Thoracic aorta (tissue), 2 donors: ENCODE data around the gene KANSL1L. TPM values are rescaled to one million over a fixed set of nuclear protein-coding genes. Genes with fewer than 3 reads are reported as not detected.
A peak's percentile ranks its signal among the peaks of the same experiment; 100 is the strongest.

Source experiments
- ATAC-seq: fragments of 150-250 bp; one replicate; pipeline ENCODE4 v1.8.0; 2017; ENCODE audit warnings: low read depth; ENCODE audit not compliant: insufficient number of reproducible peaks, low FRiP score
- DNase-seq: peaks from one replicate; pipeline ENCODE4 v3.0.0-alpha.2; 2020; ENCODE audit warnings: low spot score
- H3K27ac ChIP-seq, 2 donors: fragments of 200-600 bp; sonication (generic); 1 replicate in 1 of 2; 2 replicates in 1 of 2; pipeline ENCODE4 v1.5.1; 2016; ENCODE audit warnings: mild to moderate bottlenecking in 2 of 2, moderate library complexity in 2 of 2
- H3K27me3 ChIP-seq: fragments of 200-600 bp; sonication (generic); replicated peaks from 2 replicates; pipeline ENCODE4 v1.6.0; 2016; ENCODE audit warnings: mild to moderate bottlenecking; ENCODE audit not compliant: insufficient read depth
- H3K36me3 ChIP-seq: fragments of 200-600 bp; sonication (generic); one replicate; pipeline ENCODE4 v1.5.1; 2016
- H3K4me1 ChIP-seq, 2 donors: fragments of 200-600 bp; sonication (generic); 1 replicate in 1 of 2; 2 replicates in 1 of 2; pipeline versions ENCODE4 v1.5.1 to v1.6.0; 2016; ENCODE audit warnings: low read depth in 2 of 2, mild to moderate bottlenecking in 1 of 2; ENCODE audit not compliant: control insufficient read depth in 1 of 2
- H3K4me3 ChIP-seq: fragments of 200-600 bp; sonication (generic); 2 replicates; pipeline ENCODE4 v1.5.1; 2016; ENCODE audit warnings: mild to moderate bottlenecking
- H3K9me3 ChIP-seq: fragments of 200-600 bp; sonication (generic); 2 replicates; pipeline ENCODE4 v1.5.1; 2016
- total RNA-seq, 2 donors: library from RNA; depleted of rRNA; stranded (reverse); fragments of >200 nt; gene quantifications; one replicate each; pipeline versions ENCODE4 v1.1.0 to v1.2.3, GENCODE V29; 2016
- TF ChIP-seq, protein P1 (sequence below): fragments of 200-600 bp; sonication (generic); IDR thresholded peaks from one replicate; pipeline ENCODE4 v1.5.1; 2019; ENCODE audit warnings: antibody characterized with exemption

The KANSL1L gene
- total RNA-seq, 2 donors from 2014 or later: 35.1 to 77.2 TPM

DNA sequence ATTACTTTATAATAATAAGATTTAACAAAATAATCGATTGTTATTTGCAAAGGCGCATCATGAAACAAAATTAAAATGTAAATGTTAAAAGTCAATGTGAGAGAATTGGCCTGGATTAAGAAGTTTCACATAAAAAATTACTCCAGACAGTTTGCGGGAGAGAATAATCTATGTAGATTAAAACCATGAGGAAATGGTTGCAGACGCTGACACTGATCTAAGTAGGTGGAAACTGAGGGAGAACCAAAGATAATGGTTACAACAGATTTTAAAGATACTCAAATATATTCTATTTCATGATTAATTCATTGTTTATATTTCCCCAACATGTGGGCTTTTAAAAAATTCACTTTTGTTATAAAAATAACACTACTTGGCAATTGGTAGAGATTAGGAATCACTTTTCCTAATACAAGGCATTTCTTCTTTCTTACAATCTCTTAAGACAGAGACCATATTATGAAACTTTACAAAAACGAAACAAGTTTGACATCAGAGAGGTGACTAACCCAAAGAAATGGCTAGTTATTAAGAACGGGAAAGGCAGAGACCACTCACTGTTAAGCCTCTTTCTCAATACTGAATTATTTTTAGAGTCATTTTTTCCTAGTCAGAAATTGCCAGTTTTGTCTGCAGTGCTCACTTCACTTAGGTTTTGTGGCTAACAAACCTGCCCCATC lies 1.6 kb downstream of the KANSL1L start:
- Histone ChIP-seq H3K27ac (peak overlapping the region; percentile 88 to 99), H3K4me1 (peaks cover 17 to 43% of the 10 kb centered on the region in 2 donors), H3K4me3 (peak overlapping the region; percentile 76), H3K27me3 (no peaks in the 10 kb centered on the region), H3K9me3 (no peaks in the 10 kb centered on the region), H3K36me3 (no peaks in the 10 kb centered on the region)
- ATAC-seq (peak; percentile 24), DNase-seq (no peak)
- TF ChIP-seq, protein P1, sequence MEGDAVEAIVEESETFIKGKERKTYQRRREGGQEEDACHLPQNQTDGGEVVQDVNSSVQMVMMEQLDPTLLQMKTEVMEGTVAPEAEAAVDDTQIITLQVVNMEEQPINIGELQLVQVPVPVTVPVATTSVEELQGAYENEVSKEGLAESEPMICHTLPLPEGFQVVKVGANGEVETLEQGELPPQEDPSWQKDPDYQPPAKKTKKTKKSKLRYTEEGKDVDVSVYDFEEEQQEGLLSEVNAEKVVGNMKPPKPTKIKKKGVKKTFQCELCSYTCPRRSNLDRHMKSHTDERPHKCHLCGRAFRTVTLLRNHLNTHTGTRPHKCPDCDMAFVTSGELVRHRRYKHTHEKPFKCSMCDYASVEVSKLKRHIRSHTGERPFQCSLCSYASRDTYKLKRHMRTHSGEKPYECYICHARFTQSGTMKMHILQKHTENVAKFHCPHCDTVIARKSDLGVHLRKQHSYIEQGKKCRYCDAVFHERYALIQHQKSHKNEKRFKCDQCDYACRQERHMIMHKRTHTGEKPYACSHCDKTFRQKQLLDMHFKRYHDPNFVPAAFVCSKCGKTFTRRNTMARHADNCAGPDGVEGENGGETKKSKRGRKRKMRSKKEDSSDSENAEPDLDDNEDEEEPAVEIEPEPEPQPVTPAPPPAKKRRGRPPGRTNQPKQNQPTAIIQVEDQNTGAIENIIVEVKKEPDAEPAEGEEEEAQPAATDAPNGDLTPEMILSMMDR: no peak

DNA sequence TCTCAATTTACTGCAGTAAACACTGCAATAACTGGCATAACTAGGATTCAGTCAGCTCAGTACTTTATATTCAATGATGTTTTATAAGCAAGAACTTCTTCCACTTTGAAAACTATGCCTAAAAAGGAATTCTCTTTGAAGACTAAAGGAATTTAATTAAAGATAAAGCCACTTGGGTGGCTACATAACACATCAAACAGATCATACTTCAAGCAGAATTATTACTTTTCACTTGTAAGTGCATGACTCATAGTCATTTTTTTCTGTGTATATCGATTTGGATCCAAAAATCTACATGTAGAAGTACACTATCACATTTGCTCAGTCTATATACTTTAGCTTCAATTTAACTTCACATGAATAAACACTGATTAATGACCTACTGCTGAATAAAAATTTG lies 4.0 kb downstream of the KANSL1L start:
- H3K4me1 ChIP-seq: peaks cover 28 to 48% of the 10 kb centered on the region in 2 donors
- TF ChIP-seq, protein P1: no peak
- no peaks in the 10 kb centered on the region for H3K36me3 ChIP-seq
- DNase-seq (no peak), ATAC-seq (no peak)
- H3K27ac ChIP-seq: peak overlapping the region; percentile 88 to 99
- H3K9me3 ChIP-seq: no peaks in the 10 kb centered on the region
- H3K4me3 ChIP-seq: peak overlapping the region; percentile 1
- no peaks in the 10 kb centered on the region for H3K27me3 ChIP-seq

DNA sequence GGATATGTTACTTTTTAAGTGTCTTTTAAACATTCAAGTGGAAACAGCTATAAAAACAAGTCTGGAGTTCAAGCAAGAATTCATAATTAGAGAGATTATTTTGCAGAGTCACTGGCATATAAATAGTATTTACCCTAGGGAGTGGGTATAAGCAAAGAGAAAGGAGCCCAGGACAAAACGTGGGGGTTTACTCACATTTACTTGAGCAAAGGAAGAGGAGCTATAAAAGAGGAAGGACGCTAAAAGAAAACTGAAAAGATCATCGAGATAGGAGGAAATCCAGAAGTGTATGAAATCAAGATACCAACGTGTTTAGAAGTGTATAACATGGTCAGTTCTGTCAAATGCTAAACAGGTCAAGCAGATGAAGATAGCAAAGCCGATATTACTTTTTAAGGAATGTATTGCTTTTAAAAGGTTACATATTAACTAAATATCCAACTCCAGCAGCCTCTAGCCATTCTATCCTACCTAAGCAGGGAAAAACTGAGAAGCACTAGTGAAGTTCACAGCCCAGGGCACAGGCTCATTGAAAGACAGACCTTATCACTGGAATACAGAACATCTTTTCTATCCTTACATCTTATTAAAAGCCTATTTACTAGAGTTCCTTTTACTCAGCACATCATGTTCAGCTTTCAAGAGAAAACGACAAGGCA lies 8.6 kb downstream of the KANSL1L start:
- peak overlapping the region; percentile 45 to 65 for H3K27ac ChIP-seq

DNA sequence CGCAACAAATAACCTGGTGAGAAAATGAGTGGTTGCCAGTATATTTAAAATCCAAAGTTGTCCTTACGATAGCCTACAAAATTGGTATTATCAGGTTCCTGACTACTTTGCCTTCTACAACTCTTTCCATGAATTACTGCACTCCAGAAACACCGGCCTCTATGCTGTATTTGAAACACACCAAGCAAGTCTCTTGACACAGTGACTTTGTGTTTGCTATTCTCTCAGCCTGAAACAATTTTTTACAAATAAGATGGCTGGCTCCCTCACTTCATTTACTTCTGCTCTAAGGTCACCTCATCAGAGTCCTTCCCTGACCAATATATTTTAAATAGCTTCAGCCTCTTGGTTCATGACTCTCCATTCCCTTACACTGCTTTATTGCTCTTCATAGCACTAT lies 12.2 kb downstream of the KANSL1L start:
- H3K36me3 ChIP-seq: peaks cover 4% of the 10 kb centered on the region
- no peak for ATAC-seq
- H3K9me3 ChIP-seq: no peaks in the 10 kb centered on the region
- no peak for DNase-seq
- TF ChIP-seq, protein P1: no peak
- H3K27ac ChIP-seq: no peak overlapping the region
- peaks cover 8 to 17% of the 10 kb centered on the region in 2 donors for H3K4me1 ChIP-seq
- no peak overlapping the region for H3K4me3 ChIP-seq
- H3K27me3 ChIP-seq: no peaks in the 10 kb centered on the region

More for the DNA sequence above, 8.6 kb downstream of the KANSL1L start:
- ATAC-seq (no peak), DNase-seq (no peak)
- Histone ChIP-seq H3K36me3 (no peaks in the 10 kb centered on the region), H3K27me3 (no peaks in the 10 kb centered on the region), H3K4me3 (peak overlapping the region; percentile 17), H3K4me1 (peaks cover 20 to 36% of the 10 kb centered on the region in 2 donors), H3K9me3 (no peaks in the 10 kb centered on the region)
- TF ChIP-seq, protein P1: no peak

DNA sequence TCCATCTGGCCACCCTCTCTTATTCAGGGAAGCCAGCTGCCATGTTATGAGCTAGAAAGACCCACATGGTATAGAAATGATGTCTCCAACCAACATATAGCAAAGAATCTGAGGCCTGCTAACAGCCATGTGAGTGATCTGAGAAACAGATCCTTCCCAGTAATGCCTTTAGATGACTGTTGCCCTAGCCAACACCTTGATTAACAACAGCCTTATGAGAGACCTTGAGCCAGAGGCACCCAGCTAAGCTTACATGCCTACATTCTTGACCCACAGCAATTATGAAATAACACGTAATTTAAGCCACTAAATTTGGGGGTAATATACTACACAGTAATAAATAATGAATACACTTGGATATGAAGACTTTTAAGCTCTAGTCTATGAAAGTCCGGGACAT lies 13.0 kb downstream of the KANSL1L start:
- DNase-seq (no peak), ATAC-seq (no peak)
- H3K36me3 ChIP-seq: peaks cover 4% of the 10 kb centered on the region
- H3K27me3 ChIP-seq: no peaks in the 10 kb centered on the region
- TF ChIP-seq, protein P1: no peak
- H3K27ac ChIP-seq: no peak overlapping the region
- peaks cover 7 to 16% of the 10 kb centered on the region in 2 donors for H3K4me1 ChIP-seq
- no peak overlapping the region for H3K4me3 ChIP-seq
- H3K9me3 ChIP-seq: no peaks in the 10 kb centered on the region
